Smooth muscle cell (in vitro differentiated cells): ENCODE results near the gene SLFN5. TPM values are rescaled to one million over a fixed set of nuclear protein-coding genes. Genes with fewer than 3 reads are reported as not detected.

ENCODE experiments used
- DNase-seq: peaks from one replicate; lab custom pipeline; 2025; ENCODE audit not compliant: unreplicated experiment; lab: John Stamatoyannopoulos, UW
- H2AFZ ChIP-seq: fragments of 200-600 bp; sonication (generic); 2 replicates; pipeline ENCODE4 v1.6.0; 2016; ENCODE audit warnings: antibody characterized with exemption, low read depth, mild to moderate bottlenecking
- H3F3A ChIP-seq: fragments of 200-600 bp; sonication (generic); 2 replicates; pipeline ENCODE4 v1.6.0; 2017; ENCODE audit warnings: antibody characterized with exemption, low read depth
- H3K27ac ChIP-seq: fragments of 200-600 bp; sonication (generic); 2 replicates; pipeline ENCODE4 v1.5.1; 2016; ENCODE audit warnings: low read depth, mild to moderate bottlenecking
- H3K27me3 ChIP-seq: fragments of 200-600 bp; sonication (generic); 2 replicates; pipeline ENCODE4 v1.6.1; 2016; ENCODE audit warnings: low read depth, mild to moderate bottlenecking
- H3K36me3 ChIP-seq: fragments of 200-600 bp; sonication (generic); 2 replicates; pipeline ENCODE4 v1.5.1; 2016; ENCODE audit warnings: low read depth
- H3K4me1 ChIP-seq: fragments of 200-600 bp; sonication (generic); 2 replicates; pipeline ENCODE4 v1.5.1; 2016; ENCODE audit warnings: low read depth
- H3K4me2 ChIP-seq: fragments of 200-600 bp; sonication (generic); 2 replicates; pipeline ENCODE4 v1.6.0; 2016; ENCODE audit warnings: mild to moderate bottlenecking
- H3K4me3 ChIP-seq: fragments of 200-600 bp; sonication (generic); 2 replicates; pipeline ENCODE4 v1.5.1; 2016; ENCODE audit warnings: mild to moderate bottlenecking
- H3K79me2 ChIP-seq: fragments of 200-600 bp; sonication (generic); 2 replicates; pipeline ENCODE4 v1.6.0; 2016; ENCODE audit warnings: low read depth, mild to moderate bottlenecking
- H3K9ac ChIP-seq: fragments of 200-600 bp; sonication (generic); 2 replicates; pipeline ENCODE4 v1.6.0; 2016; ENCODE audit warnings: low read depth
- H3K9me3 ChIP-seq: fragments of 200-600 bp; sonication (generic); replicated peaks from 2 replicates; pipeline ENCODE4 v1.5.1; 2016; ENCODE audit warnings: low read depth
- H4K20me1 ChIP-seq: fragments of 200-600 bp; sonication (generic); 2 replicates; pipeline ENCODE4 v1.6.0; 2016; ENCODE audit warnings: low read depth
- WGBS: methylation state at CpG from one replicate; pipeline ENCODE4 v1.1.7; 2016; ENCODE audit warnings: low lambda C conversion rate; 5-methylcytosine and 5-hydroxymethylcytosine counted together
- polyA plus RNA-seq: library from polyadenylated mRNA; unstranded; fragments of >200 nt; fragmentation: Nextera tagmentation; extraction: Ambion mirVana; gene quantifications from 2 replicates; pipeline ENCODE4 v1.2.1, GENCODE V29; 2016
- total RNA-seq: library from RNA; depleted of rRNA; stranded (reverse); fragments of >200 nt; gene quantifications from 2 replicates; pipeline ENCODE4 v1.2.3, GENCODE V29; 2014
- TF ChIP-seq, protein P1 (sequence below): fragments of 200-600 bp; sonication (generic); IDR thresholded peaks from 2 replicates; pipeline ENCODE4 v1.5.1; 2017; ENCODE audit warnings: borderline replicate concordance, mild to moderate bottlenecking, antibody characterized with exemption; ENCODE audit not compliant: insufficient read depth, poor library complexity, severe bottlenecking

SLFN5 gene
- total and polyA plus RNA-seq, 2 experiments from 2014 or later, result 8.8 to 16.0 TPM

DNA sequence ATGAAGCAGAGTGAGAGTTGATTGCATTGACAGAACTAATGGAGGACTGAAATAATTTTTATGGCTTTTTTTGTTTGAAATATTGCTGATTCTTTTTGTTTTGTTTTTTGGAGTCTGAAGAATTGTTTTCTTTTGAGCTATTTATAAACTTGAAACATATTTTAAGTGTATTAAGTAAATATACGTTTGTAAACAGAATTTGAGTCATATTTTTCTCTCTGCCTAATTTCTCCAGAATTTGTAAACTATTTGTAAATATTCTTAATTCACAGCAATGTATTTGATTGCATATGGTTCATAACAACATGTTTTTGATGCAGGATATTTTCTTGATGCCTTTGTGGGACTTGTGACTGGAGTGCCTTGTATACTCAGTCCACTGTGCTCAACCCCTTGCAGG, 79.9 kb downstream of the SLFN5 start:
- Histone ChIP-seq H3K27ac (no peak overlapping the region), H3K9ac (no peak overlapping the region), H3K36me3 (no peaks in the 10 kb centered on the region), H3K27me3 (no peaks in the 10 kb centered on the region), H2AFZ (no peak overlapping the region), H3K79me2 (no peaks in the 10 kb centered on the region), H3K4me3 (no peak overlapping the region), H3K9me3 (no peaks in the 10 kb centered on the region), H3K4me2 (no peak overlapping the region), H3F3A (no peaks in the 10 kb centered on the region), H3K4me1 (no peaks in the 10 kb centered on the region), H4K20me1 (no peaks in the 10 kb centered on the region)
- 78% methylated on average over 1 of the region's 1 CpG for WGBS
- TF ChIP-seq, protein P1, sequence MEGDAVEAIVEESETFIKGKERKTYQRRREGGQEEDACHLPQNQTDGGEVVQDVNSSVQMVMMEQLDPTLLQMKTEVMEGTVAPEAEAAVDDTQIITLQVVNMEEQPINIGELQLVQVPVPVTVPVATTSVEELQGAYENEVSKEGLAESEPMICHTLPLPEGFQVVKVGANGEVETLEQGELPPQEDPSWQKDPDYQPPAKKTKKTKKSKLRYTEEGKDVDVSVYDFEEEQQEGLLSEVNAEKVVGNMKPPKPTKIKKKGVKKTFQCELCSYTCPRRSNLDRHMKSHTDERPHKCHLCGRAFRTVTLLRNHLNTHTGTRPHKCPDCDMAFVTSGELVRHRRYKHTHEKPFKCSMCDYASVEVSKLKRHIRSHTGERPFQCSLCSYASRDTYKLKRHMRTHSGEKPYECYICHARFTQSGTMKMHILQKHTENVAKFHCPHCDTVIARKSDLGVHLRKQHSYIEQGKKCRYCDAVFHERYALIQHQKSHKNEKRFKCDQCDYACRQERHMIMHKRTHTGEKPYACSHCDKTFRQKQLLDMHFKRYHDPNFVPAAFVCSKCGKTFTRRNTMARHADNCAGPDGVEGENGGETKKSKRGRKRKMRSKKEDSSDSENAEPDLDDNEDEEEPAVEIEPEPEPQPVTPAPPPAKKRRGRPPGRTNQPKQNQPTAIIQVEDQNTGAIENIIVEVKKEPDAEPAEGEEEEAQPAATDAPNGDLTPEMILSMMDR, result no peak
- no peak for DNase-seq

Other genes with a start within 250 kb of the SLFN5 start
- 7.1 and 20.0 TPM in 2 replicates for gene RFFL, start 179.4 kb upstream of the SLFN5 start, total RNA-seq
- 5.3 and 7.0 TPM in 2 replicates for gene RFFL, start 179.4 kb upstream of the SLFN5 start, polyA plus RNA-seq
- gene RAD51D, start 123.2 kb upstream of the SLFN5 start, total RNA-seq, result 1.4 and 1.7 TPM in 2 replicates
- gene RAD51D, start 123.2 kb upstream of the SLFN5 start, polyA plus RNA-seq, result 2.0 and 5.5 TPM in 2 replicates
- not detected in 2 replicates for gene FNDC8, start 121.5 kb upstream of the SLFN5 start, total RNA-seq
- gene FNDC8, start 121.5 kb upstream of the SLFN5 start, polyA plus RNA-seq, result not detected in 2 replicates
- gene NLE1, start 100.8 kb upstream of the SLFN5 start, total RNA-seq, result 4.6 and 10.3 TPM in 2 replicates
- 4.9 and 5.6 TPM in 2 replicates for gene NLE1, start 100.8 kb upstream of the SLFN5 start, polyA plus RNA-seq
- not detected in 2 replicates for gene UNC45B, start 95.3 kb upstream of the SLFN5 start, total RNA-seq
- gene UNC45B, start 95.3 kb upstream of the SLFN5 start, polyA plus RNA-seq, result 0.02 TPM in 1 of 2 replicates, not detected in the other
- not detected in 2 replicates for gene SLC35G3, start 48.7 kb upstream of the SLFN5 start, total RNA-seq
- not detected in 2 replicates for gene SLC35G3, start 48.7 kb upstream of the SLFN5 start, polyA plus RNA-seq
- 4.3 and 4.4 TPM in 2 replicates for gene SLFN11, start 130.5 kb downstream of the SLFN5 start, total RNA-seq
- gene SLFN11, start 130.5 kb downstream of the SLFN5 start, polyA plus RNA-seq, result 1.4 and 1.8 TPM in 2 replicates
- 14.3 and 17.7 TPM in 2 replicates for gene SLFN12, start 189.4 kb downstream of the SLFN5 start, total RNA-seq
- gene SLFN12, start 189.4 kb downstream of the SLFN5 start, polyA plus RNA-seq, result 2.8 and 4.4 TPM in 2 replicates
- 0.45 and 5.1 TPM in 2 replicates for gene SLFN13, start 205.7 kb downstream of the SLFN5 start, total RNA-seq
- 0.30 and 0.83 TPM in 2 replicates for gene SLFN13, start 205.7 kb downstream of the SLFN5 start, polyA plus RNA-seq